NCI-H82 (cell line): ENCODE measurements around the gene PATE2.
A peak's percentile ranks its signal among the peaks of the same experiment; 100 is the strongest.

Source experiments
- DNase-seq: peaks from one replicate; lab custom pipeline; 2025; lab: John Stamatoyannopoulos, UW

The PATE2 gene

GRCh38 chr11:125778728-125779127, at the start of gene PATE2:
Gene PATE2 (minus strand): TSS chr11:125778828. CDS start chr11:125778773, 55 bp downstream.
- no peak for DNase-seq

GRCh38 chr11:125807909-125808308, 29.3 kb upstream of the PATE2 start:
- DNase-seq = no peak

GRCh38 chr11:125802387-125802786, 23.8 kb upstream of the PATE2 start:
- no peak for DNase-seq

- no peak for DNase-seq
Measured at GRCh38 chr11:125799808-125800207, 21.2 kb upstream of the PATE2 start.

GRCh38 chr11:125797641-125798040, 19.0 kb upstream of the PATE2 start:
- no peak for DNase-seq

GRCh38 chr11:125790825-125791224, 12.2 kb upstream of the PATE2 start:
- DNase-seq = no peak

- DNase-seq = no peak
Measured at GRCh38 chr11:125787827-125788226, 9.2 kb upstream of the PATE2 start, which contains the start of gene PATE3. Gene PATE3 (plus strand): TSS chr11:125788127. CDS start chr11:125788152, 25 bp downstream.

- no peak for DNase-seq
Measured at GRCh38 chr11:125784678-125785077, 6.0 kb upstream of the PATE2 start.

GRCh38 chr11:125777309-125777708, 1.3 kb downstream of the PATE2 start:
- no peak for DNase-seq

- DNase-seq = no peak
Measured at GRCh38 chr11:125773516-125773915, 5.1 kb downstream of the PATE2 start.

- DNase-seq = no peak
Measured at GRCh38 chr11:125772834-125773505, 5.7 kb downstream of the PATE2 start.

- DNase-seq = no peak
Measured at GRCh38 chr11:125770583-125770982, 8.0 kb downstream of the PATE2 start.

GRCh38 chr11:125768336-125769046, 10.1 kb downstream of the PATE2 start:
- no peak for DNase-seq

GRCh38 chr11:125766251-125766650, 12.4 kb downstream of the PATE2 start:
- DNase-seq = no peak

GRCh38 chr11:125763483-125763882, 15.1 kb downstream of the PATE2 start:
- no peak for DNase-seq

- DNase-seq = no peak
Measured at GRCh38 chr11:125762445-125762844, 16.2 kb downstream of the PATE2 start.

GRCh38 chr11:125756050-125756449, 22.6 kb downstream of the PATE2 start:
- DNase-seq = no peak

GRCh38 chr11:125750629-125751028, 28.0 kb downstream of the PATE2 start:
- no peak for DNase-seq

GRCh38 chr11:125745979-125746378, 32.6 kb downstream of the PATE2 start, which contains the start of gene PATE1:
Gene PATE1 (plus strand): TSS chr11:125746279. CDS start chr11:125746305, 26 bp downstream.
- no peak for DNase-seq

- DNase-seq = no peak
Measured at GRCh38 chr11:125743681-125744080, 34.9 kb downstream of the PATE2 start.

GRCh38 chr11:125740617-125741016, 38.0 kb downstream of the PATE2 start:
- no peak for DNase-seq

GRCh38 chr11:125728969-125729368, 49.7 kb downstream of the PATE2 start:
- DNase-seq = peak; percentile 16
